HS-5 (cell line): ENCODE measurements around the gene ME3.
A peak's percentile ranks its signal among the peaks of the same experiment; 100 is the strongest.
"Not testable (repeated sequence)": the region's sequence is repeated elsewhere in the genome, so short reads cannot be mapped to it uniquely, and the experiment has no call there.

ENCODE experiments used
- DNase-seq: peaks from one replicate; pipeline ENCODE4 v3.0.0-alpha.2; 2012; ENCODE audit warnings: low read depth

The ME3 gene

DNA sequence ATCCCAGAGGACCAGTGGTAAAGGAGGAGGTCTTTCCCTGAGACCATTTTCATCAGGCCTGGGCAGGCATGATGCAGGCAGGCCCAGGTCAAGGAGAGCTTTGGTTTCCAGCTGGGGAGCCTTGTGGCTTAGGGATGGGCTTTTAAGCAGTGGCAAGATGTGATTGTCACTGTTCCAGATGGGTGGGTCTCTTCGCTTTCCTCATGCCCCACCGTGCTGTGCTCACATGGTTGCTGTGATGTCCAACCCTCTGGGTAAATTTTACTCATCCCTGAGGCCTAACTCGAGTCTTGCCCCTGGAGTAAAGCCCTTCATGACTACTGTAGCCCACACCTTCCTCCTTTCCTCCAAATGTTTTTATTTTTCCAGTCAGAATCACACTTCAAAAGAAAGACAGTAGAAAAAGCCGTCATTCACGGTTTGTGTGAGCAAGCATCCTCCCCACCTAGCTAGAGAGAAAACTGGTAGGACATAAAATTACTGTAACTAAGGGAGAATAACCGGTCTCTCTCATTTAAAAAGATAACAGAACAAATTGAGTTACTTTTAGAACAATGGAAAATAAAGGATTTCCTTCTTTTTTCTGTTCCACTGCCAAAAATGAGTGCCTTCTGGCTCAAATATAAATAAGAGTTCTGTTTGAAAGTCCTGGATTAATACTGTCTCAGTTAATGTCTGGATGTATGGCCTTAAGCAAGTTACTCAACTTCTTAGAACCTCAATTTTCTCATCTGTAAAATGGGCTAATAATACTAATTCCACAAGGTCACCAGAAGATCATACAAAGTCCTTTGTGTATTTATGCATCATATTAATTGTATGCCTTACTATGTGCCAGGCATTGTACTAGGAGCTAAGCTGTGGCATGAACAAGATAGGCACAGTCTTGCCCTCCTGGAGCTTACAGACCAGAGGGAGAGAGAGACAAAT lies 84.9 kb downstream of the ME3 start:
- no peak for DNase-seq

DNA sequence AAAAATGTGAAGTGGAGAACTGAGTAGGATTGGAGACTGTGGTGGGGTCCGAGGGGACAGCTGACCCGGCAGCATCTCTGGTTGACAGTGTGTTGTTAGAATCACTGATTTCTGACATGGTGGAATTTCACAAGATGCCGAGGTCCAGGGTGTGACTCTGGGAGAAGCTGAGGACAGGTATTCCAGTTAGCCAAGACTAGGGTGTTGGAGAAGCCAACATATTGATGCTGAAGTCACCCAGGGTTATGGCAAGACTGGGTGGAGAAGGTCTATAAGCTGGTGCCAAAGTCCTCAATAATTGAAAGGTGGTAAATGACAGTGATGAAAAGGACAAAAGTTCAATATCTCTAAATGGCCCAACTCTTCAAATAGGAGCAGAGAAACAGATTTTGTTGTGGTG lies 86.1 kb downstream of the ME3 start:
- no peak for DNase-seq

- DNase-seq, result no peak
Observed at GRCh38 chr11:86582898-86583297, 89.5 kb downstream of the ME3 start.

DNA sequence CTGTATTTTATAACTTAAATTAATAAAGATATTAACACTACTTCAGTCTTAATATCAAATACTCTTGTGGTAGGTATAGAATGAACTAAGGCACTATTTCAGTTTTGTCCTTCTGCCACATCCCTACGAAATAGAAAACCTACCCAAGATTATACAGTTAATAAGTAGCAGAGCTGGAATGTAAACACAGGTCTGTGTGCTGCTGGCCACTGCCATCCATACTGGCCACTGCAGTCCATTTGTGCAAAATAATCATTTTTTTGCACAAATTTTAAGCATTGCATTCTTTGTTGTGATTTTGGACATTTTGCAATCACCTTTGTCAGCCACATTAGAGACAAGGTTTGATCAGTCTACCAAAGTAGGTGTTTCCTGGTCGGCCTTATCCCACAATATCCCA lies 91.9 kb downstream of the ME3 start:
- DNase-seq, result no peak

DNA sequence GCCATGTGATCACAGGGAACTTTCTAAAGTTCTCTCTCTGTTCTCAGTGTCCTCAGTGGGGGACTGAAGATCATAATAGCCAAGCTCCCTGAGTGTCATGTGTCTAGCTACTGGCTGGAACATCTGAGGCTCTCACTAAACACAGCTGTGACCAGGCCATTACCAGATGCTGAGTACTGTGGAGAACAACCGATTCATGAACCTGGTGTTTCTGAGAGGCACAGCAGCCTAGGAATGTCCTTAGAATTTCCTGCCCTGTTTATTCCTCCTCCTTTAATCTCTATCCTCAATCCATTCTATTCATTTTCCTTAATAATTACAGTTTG lies 93.0 kb downstream of the ME3 start:
- DNase-seq, result no peak

DNA sequence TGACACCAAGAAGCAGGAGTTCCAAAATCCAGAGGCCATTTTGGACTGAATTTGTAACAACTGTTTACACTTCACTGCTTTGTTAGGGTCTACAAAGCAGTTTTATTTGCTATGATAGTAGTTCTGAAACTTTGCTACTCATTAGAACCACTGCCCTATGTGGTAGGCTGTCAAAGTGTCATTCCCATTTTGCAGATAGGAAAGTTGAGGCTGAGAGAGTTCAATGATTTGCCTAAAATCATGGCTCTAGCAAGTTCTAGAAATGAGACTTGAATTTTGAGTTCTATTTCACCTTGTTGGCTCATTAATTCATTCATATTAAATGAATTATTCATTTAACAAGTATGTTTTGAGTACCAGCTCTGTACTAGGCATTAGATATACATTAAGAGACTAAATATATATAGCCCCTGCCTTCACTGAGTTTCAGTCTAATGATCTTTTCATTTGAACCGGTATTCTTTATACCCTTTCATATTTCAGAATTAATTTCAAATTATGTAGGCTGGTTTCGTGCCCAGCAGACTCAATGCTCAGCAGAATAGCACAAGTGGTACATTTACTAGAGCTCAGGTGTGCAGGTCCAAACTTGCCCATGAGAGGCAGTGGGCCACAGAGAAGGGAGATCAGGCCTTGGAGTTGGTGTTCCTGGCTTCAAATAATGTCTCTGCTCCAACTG lies 93.5 kb downstream of the ME3 start:
- no peak for DNase-seq

- DNase-seq, result peak; percentile 28
Observed at GRCh38 chr11:86577644-86578636, 94.5 kb downstream of the ME3 start.

GRCh38 chr11:86576946-86577624 lies 95.3 kb downstream of the ME3 start:
- no peak for DNase-seq

DNA sequence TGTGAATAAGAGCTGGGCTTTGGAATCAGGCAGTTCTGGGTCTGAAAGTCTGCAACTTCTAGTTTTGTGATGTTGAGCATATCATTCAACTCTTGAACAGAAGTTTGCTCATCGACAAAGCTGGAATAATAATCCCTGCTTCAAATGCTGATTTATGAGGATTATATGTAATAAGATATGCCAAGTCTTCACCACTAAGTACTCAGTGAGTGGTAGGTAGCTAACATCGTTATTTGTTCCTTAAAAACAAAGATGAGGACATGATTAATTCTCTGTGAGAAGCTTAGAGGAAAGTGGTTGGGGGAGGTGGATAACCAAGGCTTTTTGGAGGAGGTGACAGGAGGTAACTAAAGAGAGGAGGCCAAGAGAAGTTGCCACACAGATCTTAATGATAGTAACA lies 96.5 kb downstream of the ME3 start:
- no peak for DNase-seq

- DNase-seq, result no peak
Observed at GRCh38 chr11:86575208-86575855, 97.1 kb downstream of the ME3 start.

DNA sequence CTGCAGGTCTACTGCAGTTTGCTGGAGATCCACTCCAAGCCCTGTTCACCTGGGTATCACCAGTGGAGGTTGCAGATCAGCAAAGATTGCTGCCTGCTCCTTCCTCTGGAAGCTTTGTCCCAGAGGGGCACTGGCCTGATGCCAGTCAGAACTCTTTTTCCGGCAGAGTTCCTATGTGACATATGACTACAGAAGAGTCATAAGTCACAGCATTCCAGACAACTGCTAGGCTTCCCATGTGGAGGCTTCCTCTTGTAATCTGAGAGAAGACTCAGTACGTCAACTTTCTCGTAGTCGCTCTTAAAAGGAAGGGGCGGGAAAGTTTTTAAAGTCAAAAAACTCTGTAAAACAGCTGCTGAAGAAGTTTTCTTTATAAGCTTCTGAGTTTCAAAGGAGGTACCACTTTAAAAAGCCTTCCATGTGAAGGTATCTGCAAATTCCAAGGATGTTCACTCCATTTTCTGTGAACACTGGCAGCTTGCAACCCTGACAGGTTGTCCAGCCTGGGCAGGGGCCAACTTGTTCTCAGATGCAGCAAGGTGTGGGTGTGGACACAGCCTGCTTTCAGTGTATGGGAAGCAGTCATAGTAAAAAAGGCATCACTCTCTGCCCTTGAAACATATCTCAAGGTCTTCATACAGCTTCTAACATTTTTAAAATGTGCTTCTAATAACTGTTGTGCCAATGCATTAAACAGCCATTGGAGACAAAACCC lies 97.8 kb downstream of the ME3 start:
- no peak for DNase-seq

- DNase-seq, result no peak
Observed at GRCh38 chr11:86571273-86571948, 101.0 kb downstream of the ME3 start.

GRCh38 chr11:86570451-86570850 lies 102.0 kb downstream of the ME3 start:
- DNase-seq, result no peak

DNA sequence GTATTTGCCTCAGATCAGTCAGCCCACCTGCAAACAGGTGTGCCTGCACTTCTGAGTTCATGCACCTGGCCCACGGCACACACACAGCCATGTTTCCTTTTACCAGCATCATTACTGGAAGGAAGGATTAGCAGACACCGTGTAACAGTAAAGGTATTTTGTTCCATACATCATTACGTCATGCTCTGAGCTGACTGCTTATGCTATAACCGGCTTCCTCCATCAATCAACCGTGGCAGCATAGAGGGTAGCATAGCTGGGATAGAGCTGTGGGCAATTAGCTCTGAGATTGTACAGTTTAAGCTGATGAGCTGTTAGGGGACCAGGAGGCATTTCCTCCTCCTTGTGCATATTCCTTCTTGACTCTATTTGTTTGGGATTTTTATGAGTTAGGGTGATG lies 102.4 kb downstream of the ME3 start:
- no peak for DNase-seq

- DNase-seq, result no peak
Observed at GRCh38 chr11:86569109-86569508, 103.3 kb downstream of the ME3 start.

GRCh38 chr11:86565801-86566312 lies 106.6 kb downstream of the ME3 start:
- DNase-seq, result no peak

- DNase-seq, result no peak
Observed at GRCh38 chr11:86565388-86565787, 107.0 kb downstream of the ME3 start.

- DNase-seq, result not testable (repeated sequence)
Observed at GRCh38 chr11:86562842-86563241, 109.6 kb downstream of the ME3 start.

- no peak for DNase-seq
Observed at GRCh38 chr11:86559311-86559945, 113.0 kb downstream of the ME3 start.
